IMR-90 (cell line): ENCODE results near the gene ARPC5. TPM values are rescaled to one million over a fixed set of nuclear protein-coding genes. Genes with fewer than 3 reads are reported as not detected.

Experiments
- ATAC-seq: fragments of 200-7000 bp; cut with Tn5 transposase; 2 replicates; pipeline ENCODE4 v1.9.1; 2020; ENCODE audit warnings: low read depth, mild to moderate bottlenecking, moderate library complexity
- BruUV-seq: library from RNA; stranded (reverse); fragments of 400-500 nt; replicated peaks from 2 replicates; lab custom pipeline; 2021; lab: Mats Ljungman, UMichigan
- CTCF ChIA-PET: fragments of 300-600 bp; formaldehyde crosslinking; extraction: SDS; loops from one replicate; lab custom pipeline; 2021; ENCODE audit warnings: antibody characterized with exemption; lab: Yijun Ruan, JAX
- POLR2A ChIA-PET: fragments of 300-600 bp; sonication (Branson Sonifier 250); formaldehyde crosslinking; loops from one replicate; lab custom pipeline; 2022; ENCODE audit warnings: antibody characterized with exemption; ENCODE audit not compliant: unreplicated experiment; lab: Charles Lee
- DNase-seq: peaks from one replicate; pipeline ENCODE4 v3.0.0; 2013
- H2AFZ ChIP-seq: replicated peaks from 2 replicates; pipeline ENCODE3; 2013; ENCODE audit warnings: low read length, mild to moderate bottlenecking; ENCODE audit not compliant: poor library complexity
- H2AK5ac ChIP-seq: 2 replicates; pipeline ENCODE4 v1.6.1; 2013; ENCODE audit warnings: low read depth, low read length, inconsistent platforms
- H2AK9ac ChIP-seq: replicated peaks from 2 replicates; pipeline ENCODE3; 2013; ENCODE audit warnings: mild to moderate bottlenecking, low read depth, low read length, moderate library complexity; ENCODE audit not compliant: poor library complexity
- H2BK120ac ChIP-seq: 2 replicates; pipeline ENCODE4 v1.6.1; 2013; ENCODE audit warnings: low read depth, low read length, inconsistent platforms
- H2BK15ac ChIP-seq: 3 replicates; pipeline ENCODE4 v1.6.1; 2013; ENCODE audit warnings: low read depth, low read length, inconsistent platforms
- H2BK20ac ChIP-seq: 2 replicates; pipeline ENCODE4 v1.6.1; 2013; ENCODE audit warnings: low read depth, mild to moderate bottlenecking, inconsistent platforms, low read length, moderate library complexity
- H2BK5ac ChIP-seq: 2 replicates; pipeline ENCODE4 v1.6.1; 2013; ENCODE audit warnings: mild to moderate bottlenecking, low read depth, low read length, inconsistent platforms; ENCODE audit not compliant: poor library complexity, severe bottlenecking
- H3K14ac ChIP-seq: replicated peaks from 2 replicates; pipeline ENCODE4 v1.6.1; 2013; ENCODE audit warnings: low read depth, low read length, inconsistent platforms
- H3K18ac ChIP-seq: 2 replicates; pipeline ENCODE4 v1.6.1; 2013; ENCODE audit warnings: low read depth, low read length, control low read depth
- H3K23ac ChIP-seq: 2 replicates; pipeline ENCODE4 v1.6.1; 2013; ENCODE audit warnings: low read depth, low read length, inconsistent platforms
- H3K27ac ChIP-seq: 2 replicates; pipeline ENCODE4 v1.5.1; 2013; ENCODE audit warnings: mild to moderate bottlenecking, control low read depth, low read length; ENCODE audit not compliant: insufficient read depth
- H3K27me3 ChIP-seq: 2 replicates; pipeline ENCODE4 v1.6.1; 2013; ENCODE audit warnings: low read length; ENCODE audit not compliant: control insufficient read depth, insufficient read depth
- H3K36me3 ChIP-seq: 2 replicates; pipeline ENCODE4 v1.6.1; 2013; ENCODE audit warnings: low read length, mixed read lengths; ENCODE audit not compliant: control insufficient read depth, insufficient read depth
- H3K4ac ChIP-seq: 2 replicates; pipeline ENCODE4 v1.6.1; 2013; ENCODE audit warnings: low read depth, low read length, inconsistent platforms
- H3K4me1 ChIP-seq: 2 replicates; pipeline ENCODE4 v1.6.1; 2013; ENCODE audit warnings: low read length, mixed read lengths; ENCODE audit not compliant: control insufficient read depth, insufficient read depth
- H3K4me2 ChIP-seq: 2 replicates; pipeline ENCODE4 v1.6.1; 2013; ENCODE audit warnings: low read depth, mild to moderate bottlenecking, control low read depth, low read length, moderate library complexity
- H3K4me3 ChIP-seq: 2 replicates; pipeline ENCODE4 v1.5.1; 2013; ENCODE audit warnings: low read depth, mild to moderate bottlenecking, control low read depth, low read length, moderate library complexity; ENCODE audit not compliant: insufficient read depth
- H3K56ac ChIP-seq: 2 replicates; pipeline ENCODE4 v1.6.1; 2013; ENCODE audit warnings: low read length, inconsistent platforms; ENCODE audit not compliant: insufficient read depth; ENCODE audit errors: extremely low read depth
- H3K79me1 ChIP-seq, 2 experiments: 2 replicates each; pipeline ENCODE4 v1.6.1; 2013; ENCODE audit warnings: low read length in 2 of 2, inconsistent platforms in 1 of 2, low read depth in 1 of 2
- H3K9ac ChIP-seq: 2 replicates; pipeline ENCODE4 v1.6.1; 2013; ENCODE audit warnings: low read depth, low read length, control low read depth
- H3K9me1 ChIP-seq: 2 replicates; pipeline ENCODE4 v1.6.1; 2013; ENCODE audit warnings: low read length, inconsistent platforms; ENCODE audit not compliant: insufficient read depth
- H3K9me3 ChIP-seq: 2 replicates; pipeline ENCODE4 v1.6.1; 2013; ENCODE audit warnings: low read length; ENCODE audit not compliant: control insufficient read depth, insufficient read depth
- H4K20me1 ChIP-seq: 2 replicates; pipeline ENCODE4 v1.6.1; 2013; ENCODE audit warnings: low read length, inconsistent platforms; ENCODE audit not compliant: insufficient read depth
- H4K5ac ChIP-seq: 2 replicates; pipeline ENCODE4 v1.6.1; 2013; ENCODE audit warnings: mild to moderate bottlenecking, low read depth, low read length, control low read depth
- H4K8ac ChIP-seq, 2 experiments: 2 replicates each; pipeline ENCODE4 v1.6.1; 2013; ENCODE audit warnings: low read depth in 2 of 2, low read length in 2 of 2, control low read depth in 1 of 2, inconsistent platforms in 1 of 2
- H4K91ac ChIP-seq: 2 replicates; pipeline ENCODE4 v1.6.1; 2013; ENCODE audit warnings: low read depth, low read length, inconsistent platforms; ENCODE audit not compliant: insufficient read depth
- BHLHE40 ChIP-seq: fragments of 150-350 bp; IDR thresholded peaks from 2 replicates; pipeline ENCODE4 v1.6.1; 2016; ENCODE audit warnings: mild to moderate bottlenecking, low read depth, low read length
- FOS ChIP-seq: fragments of 150-350 bp; IDR thresholded peaks from 2 replicates; pipeline ENCODE4 v1.6.1; 2016; ENCODE audit warnings: low read depth, low read length
- MAFK ChIP-seq: IDR thresholded peaks from 2 replicates; pipeline ENCODE4 v1.6.1; 2012; ENCODE audit warnings: low read depth, low read length, improper control_type of control experiment
- MAZ ChIP-seq: IDR thresholded peaks from 2 replicates; pipeline ENCODE4 v1.6.1; 2012; ENCODE audit warnings: low read depth, mild to moderate bottlenecking, low read length, improper control_type of control experiment, moderate library complexity, borderline replicate concordance
- MXI1 ChIP-seq: IDR thresholded peaks from 2 replicates; pipeline ENCODE4 v1.6.1; 2012; ENCODE audit warnings: low read depth, mild to moderate bottlenecking, low read length, moderate library complexity, borderline replicate concordance
- NFE2L2 ChIP-seq: fragments of 150-350 bp; IDR thresholded peaks from 2 replicates; pipeline ENCODE4 v1.6.1; 2016; ENCODE audit warnings: low read depth, mild to moderate bottlenecking, low read length
- RAD21 ChIP-seq: IDR thresholded peaks from 2 replicates; pipeline ENCODE4 v1.6.1; 2012; ENCODE audit warnings: low read length, improper control_type of control experiment
- WGBS, 2 experiments: methylation state at CpG; one replicate each; pipeline versions ENCODE4 v1.1.5 to v1.1.7; 2013; ENCODE audit warnings: missing lambda C conversion rate in 2 of 2; ENCODE audit not compliant: insufficient read length in 1 of 2; ENCODE audit errors: extremely low coverage in 2 of 2; 5-methylcytosine and 5-hydroxymethylcytosine counted together
- dilution Hi-C: fragments of 300-500 bp; cut with HindIII; formaldehyde crosslinking; loops from one replicate; pipeline ENCODE4 v1.14.3; 2018; ENCODE audit warnings: low sequenced_read_pairs; ENCODE audit not compliant: unreplicated experiment
- in situ Hi-C: fragments of 300-500 bp; cut with MboI; formaldehyde crosslinking; loops from 3 replicates; pipeline ENCODE4 v1.14.3; 2019; ENCODE audit warnings: low sequenced_read_pairs, inconsistent platforms, mixed read lengths
- intact Hi-C: fragments of 100-400 bp; cut with micrococcal nuclease; formaldehyde crosslinking; loops from 2 replicates; pipeline ENCODE4 v1.10.0; 2022
- polyA plus RNA-seq, 3 experiments: library from polyadenylated mRNA; depleted of rRNA; stranded (reverse); fragments of >200 nt; gene quantifications; 2 replicates each; pipeline ENCODE4 v1.2.3, GENCODE V29; 2012; ENCODE audit warnings: low replicate concordance in 1 of 3
- total RNA-seq: library from RNA; depleted of rRNA; stranded (reverse); fragments of >200 nt; gene quantifications from 2 replicates; pipeline ENCODE4 v1.2.3, GENCODE V29; 2012

The ARPC5 gene
- total and polyA plus RNA-seq, 2 of the 4 experiments (the other 2 are of a cell fraction), result 132 to 212 TPM

DNA sequence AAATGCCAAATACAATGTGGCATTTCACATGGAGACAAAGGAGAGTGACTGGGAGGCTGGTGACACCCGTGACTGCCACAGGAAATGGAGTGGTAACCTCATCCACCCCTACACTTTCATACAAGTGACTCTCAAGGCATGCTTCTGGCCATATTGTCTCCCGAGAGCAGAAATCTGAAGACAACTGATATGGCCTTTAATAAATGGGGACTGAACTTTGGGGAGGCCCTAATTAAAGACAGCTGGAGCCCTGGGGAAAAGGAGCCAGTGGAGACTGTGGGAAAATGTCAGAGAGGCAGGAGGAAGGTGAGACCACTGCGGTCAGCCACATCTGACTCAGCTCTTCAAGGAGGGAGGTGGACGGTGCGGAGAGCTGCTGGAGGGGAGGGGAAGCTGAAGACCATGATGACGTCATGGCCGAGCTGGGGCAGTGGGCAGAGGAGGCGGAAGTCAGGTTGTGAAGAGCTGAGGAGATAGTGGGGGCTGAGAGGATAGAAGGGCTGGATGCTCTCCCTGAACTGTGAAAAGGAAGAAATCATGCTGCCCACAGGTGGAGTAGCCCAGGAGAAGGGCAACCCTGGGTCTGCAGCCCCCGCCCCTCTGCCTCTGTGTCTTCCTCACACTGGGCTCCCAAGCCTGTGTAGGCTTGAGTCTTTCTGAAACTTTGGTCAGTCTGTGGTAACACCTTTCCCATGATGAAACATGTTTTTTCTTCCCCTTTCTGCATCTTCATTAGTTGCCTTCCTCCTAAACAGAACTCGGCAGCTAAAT lies 31.4 kb downstream of the ARPC5 start:
- H2BK5ac ChIP-seq, result peak overlapping the region; percentile 44
- intact Hi-C loops, result no loop called here
- peak overlapping the region; percentile 61 for H3K14ac ChIP-seq
- H3K4me3 ChIP-seq, result no peak overlapping the region
- no TSS peak for BruUV-seq
- dilution Hi-C loops, result no loop called here
- H4K91ac ChIP-seq, result no peak overlapping the region; the same call in 1 of the 2 replicates
- H4K8ac ChIP-seq, result peak overlapping the region; percentile 13 to 59; a peak in 2 of 4 replicates
- H3K9ac ChIP-seq, result no peak overlapping the region
- peak overlapping the region; percentile 64 for H3K4ac ChIP-seq
- peak overlapping the region; percentile 98 for H2AK5ac ChIP-seq
- peak overlapping the region; percentile 83; the same call in 1 of the 2 replicates for H2BK20ac ChIP-seq
- POLR2A ChIA-PET, result no interaction called here
- WGBS, 2 experiments, result 20% methylated on average over 1 of the region's 10 CpGs; no CpG with 5 or more reads in 1 of the 2 experiments
- H3K9me1 ChIP-seq, result peaks cover 12% of the 10 kb centered on the region; the same call in 1 of the 2 replicates
- in situ Hi-C loops, result no loop called here
- no peaks in the 10 kb centered on the region for H4K20me1 ChIP-seq
- H3K56ac ChIP-seq, result no peak overlapping the region
- peak overlapping the region; percentile 56 for H2BK120ac ChIP-seq
- DNase-seq (peak; percentile 97), ATAC-seq (no peak; the same call in 1 of the 2 replicates)
- no peak overlapping the region for H3K4me2 ChIP-seq
- H2AK9ac ChIP-seq, result peak overlapping the region; percentile 20
- CTCF ChIA-PET, result no interaction called here
- H2BK15ac ChIP-seq, result peak overlapping the region; percentile 94; the same call in 1 of the 3 replicates
- H3K9me3 ChIP-seq, result no peaks in the 10 kb centered on the region
- H3K23ac ChIP-seq, result peak overlapping the region; percentile 76; the same call in 1 of the 2 replicates
- no peaks in the 10 kb centered on the region; a peak in 1 of 4 replicates for H3K79me1 ChIP-seq
- H2AFZ ChIP-seq, result peak overlapping the region; percentile 76
- no peak overlapping the region for H3K27ac ChIP-seq
- no peak overlapping the region for H3K18ac ChIP-seq
- TF ChIP-seq MXI1 (no peak), BHLHE40 (peak; percentile 15; the same call in 1 of the 2 replicates), NFE2L2 (peak; percentile 28; the same call in 1 of the 2 replicates), MAZ (peak; percentile 68; the same call in 1 of the 2 replicates), MAFK (peak; percentile 39; the same call in 1 of the 2 replicates), RAD21 (no peak), FOS (peak; percentile 77)
- H3K36me3 ChIP-seq, result no peaks in the 10 kb centered on the region
- H3K27me3 ChIP-seq, result no peaks in the 10 kb centered on the region
- H4K5ac ChIP-seq, result 0 out of 2 replicates have a peak overlapping the region, but pooled peaks have one; percentile 0
- peaks cover 18% of the 10 kb centered on the region for H3K4me1 ChIP-seq
